Choroid plexus epithelial cell (primary cell): Measurements from ENCODE around the gene LGI4.

Experiments
- DNase-seq: peaks from one replicate; pipeline ENCODE4 v3.0.0-alpha.2; 2010; ENCODE audit warnings: low read depth
- H3K4me3 ChIP-seq: 2 replicates; pipeline ENCODE4 v1.5.1; 2011; ENCODE audit warnings: low read depth, mild to moderate bottlenecking, control low read depth, low read length, moderate library complexity
- TF ChIP-seq, protein P1 (sequence below): conservative IDR thresholded peaks from 2 replicates; pipeline ENCODE4 v1.5.1; 2011; ENCODE audit warnings: low read depth, mild to moderate bottlenecking, control low read depth, inconsistent platforms, low read length, moderate library complexity

LGI4 gene

DNA sequence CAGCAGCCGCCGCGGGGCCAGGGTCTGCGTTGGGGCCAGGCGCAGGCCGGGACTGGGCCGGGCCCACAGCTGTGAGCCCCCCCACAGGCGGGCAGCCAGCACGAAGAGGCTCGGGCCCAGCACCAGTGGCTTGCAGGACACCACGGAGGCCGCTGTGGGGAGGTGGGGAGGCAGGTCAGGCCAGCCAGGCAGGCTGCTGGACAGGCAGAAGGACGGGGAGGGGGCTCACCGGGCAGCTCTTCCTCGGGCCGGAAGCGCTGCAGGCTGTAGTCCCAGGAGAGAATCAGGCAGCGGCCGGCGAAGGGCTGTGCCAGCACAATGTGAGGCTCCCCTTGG lies 8.3 kb downstream of the LGI4 start:
- no peak overlapping the region for H3K4me3 ChIP-seq
- TF ChIP-seq, protein P1, sequence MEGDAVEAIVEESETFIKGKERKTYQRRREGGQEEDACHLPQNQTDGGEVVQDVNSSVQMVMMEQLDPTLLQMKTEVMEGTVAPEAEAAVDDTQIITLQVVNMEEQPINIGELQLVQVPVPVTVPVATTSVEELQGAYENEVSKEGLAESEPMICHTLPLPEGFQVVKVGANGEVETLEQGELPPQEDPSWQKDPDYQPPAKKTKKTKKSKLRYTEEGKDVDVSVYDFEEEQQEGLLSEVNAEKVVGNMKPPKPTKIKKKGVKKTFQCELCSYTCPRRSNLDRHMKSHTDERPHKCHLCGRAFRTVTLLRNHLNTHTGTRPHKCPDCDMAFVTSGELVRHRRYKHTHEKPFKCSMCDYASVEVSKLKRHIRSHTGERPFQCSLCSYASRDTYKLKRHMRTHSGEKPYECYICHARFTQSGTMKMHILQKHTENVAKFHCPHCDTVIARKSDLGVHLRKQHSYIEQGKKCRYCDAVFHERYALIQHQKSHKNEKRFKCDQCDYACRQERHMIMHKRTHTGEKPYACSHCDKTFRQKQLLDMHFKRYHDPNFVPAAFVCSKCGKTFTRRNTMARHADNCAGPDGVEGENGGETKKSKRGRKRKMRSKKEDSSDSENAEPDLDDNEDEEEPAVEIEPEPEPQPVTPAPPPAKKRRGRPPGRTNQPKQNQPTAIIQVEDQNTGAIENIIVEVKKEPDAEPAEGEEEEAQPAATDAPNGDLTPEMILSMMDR = no peak
- no peak for DNase-seq

DNA sequence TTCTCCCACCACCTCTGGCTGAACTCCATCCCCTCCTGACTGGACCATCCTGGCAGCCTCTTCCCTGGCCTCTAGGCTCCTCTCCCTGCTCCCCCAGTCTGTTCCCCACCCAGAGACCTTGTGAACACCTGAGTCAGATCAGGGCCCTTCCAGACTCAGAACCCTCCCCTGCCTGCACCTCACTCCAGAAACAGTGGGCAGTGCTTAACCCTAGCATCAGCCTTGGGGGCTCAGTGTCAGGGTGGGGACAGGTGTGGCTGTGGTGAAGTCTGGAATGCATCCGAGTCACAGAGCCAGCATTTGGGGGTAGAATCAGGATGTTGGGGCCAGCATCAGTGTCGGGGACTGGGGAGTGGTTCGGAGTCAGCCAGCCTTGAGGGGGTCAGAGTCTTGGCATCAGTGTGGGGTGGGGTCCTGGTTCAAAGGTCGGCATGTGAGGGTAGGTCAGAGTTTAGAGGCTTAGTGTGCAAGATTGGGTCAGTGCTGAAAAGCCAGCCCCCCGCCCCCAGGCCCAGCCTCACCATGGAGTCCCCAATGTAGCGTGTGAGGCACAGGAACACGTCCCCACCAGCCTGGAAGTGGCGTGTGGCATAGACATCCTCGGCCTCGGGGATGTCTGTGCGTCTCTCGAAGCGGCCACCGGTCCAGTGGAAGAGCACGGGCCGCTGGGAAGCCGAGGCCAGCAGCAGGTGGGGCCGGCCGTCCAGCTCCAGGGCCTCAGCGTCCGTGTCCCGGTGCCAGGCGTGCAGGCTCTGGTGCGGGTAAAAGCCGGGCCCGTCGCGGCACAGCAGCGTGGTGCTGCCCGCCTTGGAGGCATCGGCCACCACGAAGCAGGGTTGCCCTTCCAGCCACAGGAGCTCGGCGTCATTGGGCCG lies 8.9 kb downstream of the LGI4 start:
- TF ChIP-seq, protein P1 = no peak
- no peak overlapping the region for H3K4me3 ChIP-seq
- no peak for DNase-seq

GRCh38 chr19:35125270-35125717 lies 9.6 kb downstream of the LGI4 start:
- no peak for DNase-seq
- no peak overlapping the region for H3K4me3 ChIP-seq
- TF ChIP-seq, protein P1 = no peak

DNA sequence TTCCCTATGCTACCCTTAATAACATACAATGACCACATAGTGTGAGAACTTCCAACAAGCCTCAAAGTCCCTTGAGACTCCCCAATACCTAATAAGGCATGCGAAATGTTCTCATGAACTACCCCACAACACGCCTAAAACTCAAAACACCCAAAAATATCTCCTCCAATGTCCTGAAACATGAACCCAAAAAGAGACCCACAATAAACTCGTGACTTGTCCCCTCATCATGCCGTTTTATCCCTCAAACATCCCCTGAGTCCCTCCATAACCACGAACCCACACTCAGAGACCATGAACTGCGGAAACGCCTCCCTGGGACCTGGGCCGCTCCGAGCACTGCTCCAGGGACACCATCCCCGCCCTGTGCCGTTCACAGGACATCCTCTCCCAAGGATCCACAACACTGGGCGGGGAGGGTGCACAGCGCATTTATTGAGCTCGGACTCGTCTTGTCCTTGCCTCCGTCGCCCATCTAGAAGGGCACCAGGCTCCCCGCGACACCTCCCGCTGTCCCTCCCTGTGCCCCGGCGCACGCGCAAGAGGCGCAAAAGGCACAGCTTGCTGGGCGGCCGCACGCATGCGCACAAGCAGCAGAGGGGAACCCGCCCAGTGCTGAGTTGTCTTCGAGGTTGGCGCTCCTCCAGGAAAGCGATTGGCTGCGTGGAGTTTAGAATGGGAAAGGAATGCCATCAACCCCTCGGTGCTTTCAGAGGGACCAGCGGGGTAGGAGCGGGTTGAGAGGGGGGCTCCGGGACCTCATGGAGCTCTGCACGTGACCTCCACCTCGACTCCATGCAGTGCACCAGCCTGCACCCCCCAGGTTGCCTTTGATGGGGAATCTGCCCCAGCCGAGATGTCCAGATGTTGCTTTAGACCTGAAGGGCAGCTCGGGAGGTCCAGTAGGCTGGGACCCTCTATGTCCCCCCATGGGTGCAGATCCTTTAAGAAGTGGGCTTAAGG lies 10.5 kb downstream of the LGI4 start:
- peak overlapping the region; percentile 83 for H3K4me3 ChIP-seq
- TF ChIP-seq, protein P1 = no peak
- DNase-seq = peak; percentile 92

DNA sequence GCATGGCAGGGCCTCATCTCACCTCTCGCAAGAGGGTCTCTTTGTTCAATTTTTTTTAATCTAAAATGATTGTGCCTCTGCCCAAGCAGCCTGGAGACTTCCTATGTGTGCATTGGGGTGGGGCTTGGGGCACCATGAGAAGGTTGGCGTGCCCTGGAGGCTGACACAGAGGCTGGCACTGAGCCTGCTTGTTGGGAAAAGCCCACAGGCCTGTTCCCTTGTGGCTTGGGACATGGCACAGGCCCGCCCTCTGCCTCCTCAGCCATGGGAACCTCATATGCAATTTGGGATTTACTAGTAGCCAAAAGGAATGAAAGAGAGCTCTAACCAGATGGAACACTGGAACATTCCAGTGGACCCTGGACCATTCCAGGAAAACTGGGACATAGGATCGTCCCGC lies 11.3 kb downstream of the LGI4 start:
- TF ChIP-seq, protein P1 = no peak
- H3K4me3 ChIP-seq = no peak overlapping the region
- no peak for DNase-seq

DNA sequence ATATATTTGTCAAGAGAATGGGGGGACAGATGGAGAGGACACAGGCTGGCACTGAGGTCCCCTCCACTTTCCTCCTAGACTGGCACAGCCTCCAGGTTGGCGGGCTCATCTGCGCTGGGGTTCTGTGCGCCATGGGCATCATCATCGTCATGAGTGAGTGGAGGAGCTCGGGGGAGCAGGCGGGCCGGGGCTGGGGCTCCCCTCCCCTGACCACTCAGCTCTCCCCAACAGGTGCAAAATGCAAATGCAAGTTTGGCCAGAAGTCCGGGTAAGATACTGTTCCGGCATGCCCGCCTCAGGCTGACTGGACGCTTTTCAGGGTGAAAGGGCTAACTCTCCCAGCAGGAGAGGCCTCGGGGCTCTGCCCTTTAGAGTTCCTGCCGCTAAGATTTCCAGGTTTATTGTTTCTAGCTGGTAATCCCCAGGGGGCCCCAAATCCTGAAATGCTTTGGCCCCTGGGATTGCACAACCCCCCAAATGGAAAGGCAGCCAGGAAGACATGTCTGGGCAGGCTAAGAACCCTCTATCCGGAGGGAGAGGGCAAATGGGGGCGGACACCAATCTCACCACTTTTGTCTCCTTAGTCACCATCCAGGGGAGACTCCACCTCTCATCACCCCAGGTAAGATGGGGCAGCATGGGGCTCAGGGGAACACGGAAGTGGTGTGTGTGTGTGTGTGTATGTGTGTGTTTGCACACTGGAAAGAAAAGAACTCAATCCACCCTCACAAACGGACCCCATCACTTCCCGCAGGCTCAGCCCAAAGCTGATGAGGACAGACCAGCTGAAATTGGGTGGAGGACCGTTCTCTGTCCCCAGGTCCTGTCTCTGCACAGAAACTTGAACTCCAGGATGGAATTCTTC lies 11.9 kb downstream of the LGI4 start:
- H3K4me3 ChIP-seq = no peak overlapping the region
- TF ChIP-seq, protein P1 = no peak
- no peak for DNase-seq
